Fibroblast of skin of back (primary cell): Measurements from ENCODE around the gene TMC2.

Experiments
- DNase-seq: peaks from one replicate; pipeline ENCODE4 v3.0.0-alpha.2; 2013

The TMC2 gene

DNA sequence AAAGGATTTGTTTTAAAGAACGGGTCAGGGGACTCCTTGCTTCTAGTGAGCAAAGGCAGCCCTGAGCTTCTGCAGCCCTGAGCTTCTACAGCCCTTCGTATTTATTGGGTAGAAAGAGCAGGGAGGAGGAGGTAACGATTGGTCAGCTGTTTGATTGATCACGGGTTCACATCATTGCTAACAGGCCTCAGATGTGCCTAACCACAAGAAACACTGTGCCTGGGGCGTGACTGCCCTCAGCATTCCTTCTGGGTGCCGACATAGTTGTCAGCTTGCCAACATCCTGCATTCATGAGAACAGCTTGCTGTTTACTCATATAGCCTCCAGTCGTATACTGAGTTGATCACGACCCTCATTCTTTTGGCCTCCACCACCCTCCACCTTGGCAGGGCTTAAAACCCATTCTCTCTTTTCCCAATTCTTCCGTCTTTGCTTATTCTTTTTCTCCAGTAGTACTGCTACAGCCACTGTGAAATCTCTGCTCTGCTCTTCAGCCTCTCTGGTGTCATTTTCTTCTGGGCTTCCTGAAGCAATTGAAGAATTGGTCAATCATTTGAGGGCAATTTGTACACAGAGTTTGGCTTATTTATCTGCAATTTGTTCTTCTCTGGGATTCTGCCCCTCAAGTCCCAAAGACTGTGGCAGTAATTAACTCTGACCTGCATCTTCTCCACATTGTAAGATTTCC, 90.6 kb downstream of the TMC2 start:
- peak; percentile 76 for DNase-seq

DNA sequence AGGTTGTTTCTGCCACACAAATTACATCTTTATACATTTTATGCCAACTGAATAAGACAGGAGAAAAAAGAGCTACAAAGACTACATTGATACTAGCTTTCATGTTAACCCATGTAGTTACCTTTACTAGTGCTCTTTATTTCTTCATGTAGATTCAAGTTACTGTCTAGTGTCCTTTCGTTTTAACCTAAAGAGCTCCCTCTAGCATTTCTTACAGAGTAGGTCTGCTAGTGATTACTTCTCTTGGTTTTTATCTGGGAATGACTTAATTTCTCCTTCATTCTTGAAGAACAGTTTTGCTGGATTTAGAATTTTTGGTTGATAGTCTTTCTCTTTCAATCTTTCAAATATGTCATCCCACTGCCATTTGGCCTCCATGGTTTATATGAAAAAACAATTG, 94.9 kb downstream of the TMC2 start:
- no peak for DNase-seq

DNA sequence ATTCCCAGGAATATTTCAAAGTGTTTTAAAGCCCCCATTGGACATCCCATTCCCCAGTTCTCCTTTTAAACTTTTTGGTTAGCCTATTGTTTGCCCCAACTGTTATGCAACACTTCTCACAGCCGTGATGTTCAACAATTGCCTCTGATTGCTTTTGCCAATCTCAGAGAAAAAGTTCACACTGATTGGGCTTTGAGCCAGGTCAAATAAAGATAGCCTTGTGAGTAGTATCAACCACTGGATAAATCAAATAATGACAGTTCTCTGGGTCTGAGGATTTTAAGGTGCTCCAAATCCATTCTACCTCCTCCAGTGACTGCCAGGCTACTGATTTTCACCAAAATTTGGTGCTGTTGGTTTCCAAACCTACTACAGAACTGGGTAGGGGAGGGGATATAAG, 97.0 kb downstream of the TMC2 start:
- DNase-seq = no peak

DNA sequence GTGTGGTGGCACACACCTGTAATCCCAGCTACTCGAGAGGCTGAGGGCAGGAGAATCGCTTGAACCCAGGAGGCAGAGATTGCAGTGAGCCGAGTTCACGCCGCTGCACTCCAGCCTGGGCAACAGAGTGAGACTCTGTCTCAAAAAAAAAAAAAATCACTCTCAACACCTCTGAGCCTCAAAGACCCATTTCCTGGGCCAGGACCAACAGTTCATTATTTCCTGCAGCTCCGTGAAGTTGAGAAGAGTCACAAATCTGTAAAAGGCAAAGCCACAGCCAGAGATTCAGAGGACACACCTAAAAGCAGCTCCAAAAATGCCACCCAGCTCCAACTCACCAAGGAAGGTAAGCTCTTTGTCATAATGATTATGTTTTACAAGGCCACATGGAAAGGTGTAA, 100.9 kb downstream of the TMC2 start:
- DNase-seq = no peak

DNA sequence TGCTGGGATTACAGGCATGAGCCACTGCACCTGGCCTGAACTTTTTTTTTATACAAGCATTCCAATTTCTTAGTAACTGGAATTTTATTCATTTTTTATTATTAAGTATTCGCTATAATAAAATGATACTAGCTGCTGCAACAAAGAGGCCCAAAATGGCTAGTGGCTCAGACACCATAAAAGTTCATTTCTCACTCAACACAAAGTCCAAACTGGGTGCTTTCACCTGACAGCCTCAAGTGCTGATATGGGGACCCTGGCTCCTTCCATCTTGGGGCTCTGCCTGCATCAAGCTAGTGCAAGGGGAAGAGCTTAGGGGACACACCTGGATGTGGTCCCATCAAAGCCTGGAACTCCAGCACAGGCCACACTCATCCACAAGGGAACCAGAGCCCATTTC, 103.9 kb downstream of the TMC2 start:
- no peak for DNase-seq

DNA sequence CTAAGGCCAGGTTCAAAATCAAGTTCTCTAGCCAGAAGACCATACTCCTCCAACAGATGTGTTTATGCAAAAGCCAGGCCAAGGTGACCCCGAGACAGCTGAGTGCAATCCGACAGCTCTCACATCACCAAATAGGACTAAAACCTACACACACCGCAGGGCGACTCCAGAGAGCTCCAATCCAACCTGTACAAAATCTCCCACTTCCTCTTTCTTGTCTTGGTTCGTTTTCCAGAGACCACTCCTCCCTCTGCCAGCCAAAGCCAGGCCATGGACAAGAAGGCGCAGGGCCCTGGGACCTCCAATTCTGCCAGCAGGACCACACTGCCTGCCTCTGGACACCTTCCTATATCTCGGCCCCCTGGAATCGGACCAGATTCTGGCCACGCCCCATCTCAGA, 104.5 kb downstream of the TMC2 start:
- no peak for DNase-seq

DNA sequence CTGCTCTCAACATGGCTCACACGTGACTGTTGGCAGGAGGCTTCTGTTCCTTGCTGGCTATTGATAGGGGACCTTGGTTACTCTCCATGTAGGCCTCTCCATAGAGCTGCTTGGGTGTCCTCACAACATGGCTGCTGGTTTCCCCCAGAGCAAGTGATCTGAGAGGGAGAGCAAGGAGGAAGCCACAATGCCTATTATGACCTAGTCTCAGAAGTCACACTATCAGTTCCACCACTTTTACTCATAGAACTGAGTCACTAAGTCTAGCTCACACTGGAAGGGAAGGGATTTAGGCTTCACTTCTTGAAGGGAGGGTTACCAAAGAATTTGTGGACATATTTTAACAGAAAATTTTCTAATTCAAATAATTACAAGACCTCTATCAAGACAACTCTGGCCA, 107.3 kb downstream of the TMC2 start:
- no peak for DNase-seq

DNA sequence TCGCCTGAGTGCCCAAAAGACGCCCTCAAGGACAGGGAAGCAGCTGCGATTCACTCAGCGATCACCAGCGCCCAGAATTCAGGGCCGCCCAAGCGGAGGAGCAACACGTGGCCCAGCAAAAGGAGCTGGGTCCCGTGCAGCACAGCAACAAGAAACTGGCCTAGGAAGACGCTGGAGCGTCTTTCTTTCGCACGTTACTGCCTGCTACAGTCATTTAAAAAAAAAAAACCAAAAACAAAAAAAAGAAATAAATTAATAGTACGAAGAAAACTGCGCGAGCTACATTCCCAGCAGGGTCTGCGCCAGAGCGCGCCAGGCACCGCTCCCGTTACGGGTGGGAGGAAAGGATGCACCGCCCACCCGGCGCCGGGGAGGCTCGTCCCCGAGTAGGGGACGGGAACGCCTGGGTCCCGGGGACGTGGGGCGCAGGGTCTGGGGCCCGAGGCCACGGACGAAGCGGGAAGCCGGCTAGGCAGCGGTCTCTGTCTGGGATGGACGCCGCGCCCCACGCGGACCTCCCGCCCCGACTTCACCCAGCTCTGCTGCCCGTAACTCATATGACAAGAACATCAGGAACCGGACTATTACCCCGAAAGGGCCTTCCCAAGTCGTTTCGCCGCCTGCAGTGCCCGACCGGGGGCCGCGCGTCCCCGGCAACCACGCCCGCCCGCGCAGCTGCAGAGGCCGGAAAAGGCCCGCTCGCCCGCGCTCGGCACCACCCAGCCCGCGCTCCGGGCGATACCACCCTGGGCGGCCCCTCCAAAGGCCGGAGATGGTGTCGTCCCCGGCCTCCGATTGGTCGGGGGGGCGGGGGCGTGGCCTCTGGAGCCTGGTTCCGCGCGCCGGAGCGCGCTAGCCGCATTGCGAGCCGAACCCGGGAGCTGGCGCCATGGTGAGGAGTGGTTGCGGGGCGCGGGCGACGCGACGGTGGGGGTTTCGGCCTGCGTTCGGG, 115.7 kb downstream of the TMC2 start, which contains the start of gene NOP56:
Gene NOP56, plus strand, starts transcription at position 861 of the 952 bp plus-strand sequence. Its CDS starts 29 bp downstream, at position 890.
- peak; percentile 90 for DNase-seq

DNA sequence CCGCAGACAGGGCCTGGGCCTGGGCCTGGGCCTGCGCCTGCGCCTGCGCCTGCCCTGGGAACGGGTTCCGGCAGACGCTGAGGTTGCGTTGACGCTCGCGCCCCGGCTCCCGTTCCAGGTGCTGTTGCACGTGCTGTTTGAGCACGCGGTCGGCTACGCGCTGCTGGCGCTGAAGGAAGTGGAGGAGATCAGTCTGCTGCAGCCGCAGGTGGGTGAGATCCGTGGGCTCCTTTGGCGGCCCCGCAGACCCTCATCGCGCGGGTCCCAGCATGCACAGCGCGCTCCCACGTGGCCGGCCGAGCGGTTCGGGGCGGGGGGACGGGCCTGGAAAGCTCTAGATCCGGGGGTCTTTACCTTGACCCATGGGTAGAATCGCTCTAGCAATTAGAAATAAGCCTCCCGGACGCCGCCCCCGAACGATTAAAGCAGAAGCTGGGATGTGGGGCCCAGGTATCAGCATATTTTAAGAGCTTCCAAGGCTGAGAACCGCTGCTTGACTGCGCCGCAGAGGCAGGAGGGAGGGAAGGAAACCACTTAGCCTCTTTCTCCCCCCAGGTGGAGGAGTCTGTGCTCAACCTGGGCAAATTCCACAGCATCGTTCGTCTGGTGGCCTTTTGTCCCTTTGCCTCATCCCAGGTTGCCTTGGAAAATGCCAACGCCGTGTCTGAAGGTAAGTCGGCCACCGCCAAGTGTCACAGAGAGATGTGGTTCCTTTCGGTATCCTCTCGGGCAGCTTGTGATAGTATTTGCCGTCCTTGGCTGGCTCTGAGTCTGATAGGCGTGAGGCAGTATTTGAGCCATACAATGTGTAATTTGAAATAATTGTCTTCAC, 116.6 kb downstream of the TMC2 start:
- no peak for DNase-seq

DNA sequence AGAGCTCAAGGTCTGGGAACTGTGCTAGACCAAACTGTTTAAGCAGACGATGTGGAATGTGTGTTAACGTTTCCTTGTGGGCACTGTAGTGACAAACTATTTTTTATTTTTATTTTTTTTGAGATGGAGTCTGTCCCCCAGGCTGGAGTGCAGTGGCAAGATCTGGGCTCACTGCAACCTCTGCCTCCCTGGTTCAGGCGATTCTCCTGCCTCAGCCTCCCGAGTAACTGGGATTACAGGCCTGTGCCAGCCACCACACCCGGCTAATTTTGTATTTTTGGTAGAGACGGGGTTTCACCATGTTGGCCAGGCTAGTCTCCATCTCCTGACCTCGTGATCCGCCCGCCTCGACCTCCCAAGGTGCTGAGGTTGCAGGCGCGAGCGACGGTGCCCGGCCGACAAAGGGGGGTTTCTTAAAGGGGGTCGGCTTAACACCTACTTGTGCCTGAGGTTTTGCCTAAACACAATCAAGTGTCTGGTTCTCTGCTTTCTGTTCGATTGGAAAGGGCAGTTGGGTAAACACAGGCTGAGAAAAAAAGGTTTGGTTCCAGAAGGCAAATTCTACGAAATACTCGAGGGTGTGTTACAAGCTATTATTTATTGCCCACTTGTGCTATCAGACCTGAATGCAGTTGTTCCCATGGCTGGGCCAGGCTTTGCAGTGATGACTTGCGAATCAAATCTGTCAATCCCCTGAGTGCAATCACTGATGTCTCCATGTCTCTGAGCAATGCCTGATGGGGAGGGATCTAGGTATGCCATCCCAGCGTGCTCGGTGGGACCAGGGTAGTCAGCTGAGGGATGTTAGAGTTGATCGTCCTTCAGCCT, 117.4 kb downstream of the TMC2 start:
- DNase-seq = no peak

DNA sequence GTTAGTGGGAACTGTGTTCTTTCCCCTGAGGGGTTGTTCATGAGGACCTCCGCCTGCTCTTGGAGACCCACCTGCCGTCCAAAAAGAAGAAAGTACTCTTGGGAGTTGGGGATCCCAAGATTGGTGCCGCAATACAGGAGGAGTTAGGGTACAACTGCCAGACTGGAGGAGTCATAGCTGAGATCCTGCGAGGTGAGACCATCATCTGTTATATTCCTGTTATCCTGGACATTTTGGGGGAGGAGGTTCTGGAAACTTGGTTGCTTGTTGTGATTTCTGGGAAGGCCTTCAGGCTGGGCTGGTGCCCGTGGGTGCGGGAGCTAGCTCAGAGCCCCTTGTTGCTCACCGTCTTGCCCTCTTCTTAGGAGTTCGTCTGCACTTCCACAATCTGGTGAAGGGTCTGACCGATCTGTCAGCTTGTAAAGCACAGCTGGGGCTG, 118.0 kb downstream of the TMC2 start:
- DNase-seq = no peak

DNA sequence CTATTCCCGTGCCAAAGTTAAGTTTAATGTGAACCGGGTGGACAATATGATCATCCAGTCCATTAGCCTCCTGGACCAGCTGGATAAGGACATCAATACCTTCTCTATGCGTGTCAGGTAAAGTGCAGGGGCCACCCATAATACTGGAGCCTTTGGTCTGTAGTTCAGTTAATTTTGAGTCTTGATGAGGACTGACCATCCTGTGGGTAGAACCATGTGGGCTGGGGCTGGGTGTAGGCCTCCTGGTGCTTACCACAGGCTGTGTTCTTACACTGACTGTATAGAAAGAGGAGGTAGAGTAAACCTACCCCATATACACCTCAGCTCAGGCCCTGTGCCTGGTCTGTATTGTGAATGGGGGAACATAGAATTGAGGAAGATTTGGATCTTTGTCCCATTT, 118.5 kb downstream of the TMC2 start:
- DNase-seq = no peak

DNA sequence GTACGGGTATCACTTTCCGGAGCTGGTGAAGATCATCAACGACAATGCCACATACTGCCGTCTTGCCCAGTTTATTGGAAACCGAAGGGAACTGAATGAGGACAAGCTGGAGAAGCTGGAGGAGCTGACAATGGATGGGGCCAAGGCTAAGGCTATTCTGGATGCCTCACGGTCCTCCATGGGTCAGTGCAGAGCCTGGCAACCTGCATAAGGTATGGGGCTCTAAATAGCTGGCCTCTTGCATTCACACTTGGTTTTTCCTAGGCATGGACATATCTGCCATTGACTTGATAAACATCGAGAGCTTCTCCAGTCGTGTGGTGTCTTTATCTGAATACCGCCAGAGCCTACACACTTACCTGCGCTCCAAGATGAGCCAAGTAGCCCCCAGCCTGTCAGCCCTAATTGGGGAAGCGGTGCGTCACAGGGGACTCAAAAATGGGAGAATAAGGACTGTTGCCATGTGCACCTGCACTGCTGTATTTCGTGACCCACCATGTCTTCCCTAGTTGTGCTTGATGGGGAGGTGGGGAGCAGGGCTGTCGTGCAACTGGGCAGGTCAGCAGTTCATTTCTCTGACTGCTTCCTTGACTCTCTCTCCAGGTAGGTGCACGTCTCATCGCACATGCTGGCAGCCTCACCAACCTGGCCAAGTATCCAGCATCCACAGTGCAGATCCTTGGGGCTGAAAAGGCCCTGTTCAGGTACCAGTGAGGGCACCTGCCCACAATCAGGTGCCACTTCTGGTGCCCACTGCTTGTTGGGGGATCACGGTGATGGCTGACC, 119.2 kb downstream of the TMC2 start:
- DNase-seq = no peak

DNA sequence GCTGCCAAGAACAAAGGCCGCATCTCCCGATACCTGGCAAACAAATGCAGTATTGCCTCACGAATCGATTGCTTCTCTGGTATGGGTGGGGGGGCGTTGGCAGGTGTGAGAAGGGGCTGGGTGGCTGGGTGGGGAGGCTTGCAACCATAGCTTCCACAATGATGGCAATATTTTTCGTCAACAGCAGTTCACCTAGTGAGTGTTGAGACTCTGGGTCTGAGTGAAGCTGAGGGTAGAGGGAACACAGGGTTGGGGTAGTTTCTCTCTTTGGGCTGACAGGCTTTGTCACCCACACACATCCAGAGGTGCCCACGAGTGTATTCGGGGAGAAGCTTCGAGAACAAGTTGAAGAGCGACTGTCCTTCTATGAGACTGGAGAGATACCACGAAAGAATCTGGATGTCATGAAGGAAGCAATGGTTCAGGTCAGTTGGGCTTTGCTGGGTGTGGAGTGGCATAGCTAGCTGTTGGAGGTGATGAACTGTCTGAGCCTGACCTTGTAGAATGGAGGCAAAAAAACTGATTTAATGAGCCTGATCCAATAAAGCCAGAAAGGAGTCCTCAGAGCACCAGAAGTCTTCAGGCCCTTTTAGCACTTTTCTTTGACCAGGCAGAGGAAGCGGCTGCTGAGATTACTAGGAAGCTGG, 120.2 kb downstream of the TMC2 start:
- DNase-seq = no peak

DNA sequence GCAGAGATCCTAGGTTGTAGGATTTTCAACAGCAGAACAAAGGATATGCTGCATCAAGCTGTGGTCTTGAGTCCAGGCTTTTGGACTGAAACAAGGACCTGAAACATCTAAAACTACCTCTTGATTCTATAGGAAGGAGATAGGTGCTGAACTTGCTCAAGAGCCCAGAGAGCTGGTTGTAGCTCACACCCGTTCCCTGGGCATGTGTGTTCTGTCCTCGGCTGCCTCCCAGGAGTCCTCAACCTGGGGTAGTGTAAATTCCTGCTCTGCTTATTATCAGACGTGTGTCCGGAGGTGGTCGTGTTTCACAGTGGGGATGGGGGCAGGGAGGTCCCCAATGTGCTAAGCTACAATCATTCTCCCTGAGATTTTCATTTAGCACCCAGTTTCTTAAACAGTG, 120.9 kb downstream of the TMC2 start:
- no peak for DNase-seq

DNA sequence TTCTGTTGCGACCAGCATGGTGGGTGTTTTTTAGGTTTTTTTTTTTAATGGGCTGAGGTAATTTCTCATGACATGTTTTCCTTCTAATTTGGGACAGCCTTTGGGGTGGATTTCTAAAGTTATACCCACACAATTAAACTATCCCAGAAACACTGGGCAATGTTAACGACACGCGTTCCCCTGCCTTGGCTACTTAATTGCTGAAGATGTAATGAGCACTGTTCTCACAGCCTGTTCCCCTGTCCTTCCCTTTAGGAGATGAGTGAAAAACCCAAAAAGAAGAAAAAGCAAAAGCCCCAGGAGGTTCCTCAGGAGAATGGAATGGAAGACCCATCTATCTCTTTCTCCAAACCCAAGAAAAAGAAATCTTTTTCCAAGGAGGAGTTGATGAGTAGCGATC, 121.3 kb downstream of the TMC2 start:
- no peak for DNase-seq

DNA sequence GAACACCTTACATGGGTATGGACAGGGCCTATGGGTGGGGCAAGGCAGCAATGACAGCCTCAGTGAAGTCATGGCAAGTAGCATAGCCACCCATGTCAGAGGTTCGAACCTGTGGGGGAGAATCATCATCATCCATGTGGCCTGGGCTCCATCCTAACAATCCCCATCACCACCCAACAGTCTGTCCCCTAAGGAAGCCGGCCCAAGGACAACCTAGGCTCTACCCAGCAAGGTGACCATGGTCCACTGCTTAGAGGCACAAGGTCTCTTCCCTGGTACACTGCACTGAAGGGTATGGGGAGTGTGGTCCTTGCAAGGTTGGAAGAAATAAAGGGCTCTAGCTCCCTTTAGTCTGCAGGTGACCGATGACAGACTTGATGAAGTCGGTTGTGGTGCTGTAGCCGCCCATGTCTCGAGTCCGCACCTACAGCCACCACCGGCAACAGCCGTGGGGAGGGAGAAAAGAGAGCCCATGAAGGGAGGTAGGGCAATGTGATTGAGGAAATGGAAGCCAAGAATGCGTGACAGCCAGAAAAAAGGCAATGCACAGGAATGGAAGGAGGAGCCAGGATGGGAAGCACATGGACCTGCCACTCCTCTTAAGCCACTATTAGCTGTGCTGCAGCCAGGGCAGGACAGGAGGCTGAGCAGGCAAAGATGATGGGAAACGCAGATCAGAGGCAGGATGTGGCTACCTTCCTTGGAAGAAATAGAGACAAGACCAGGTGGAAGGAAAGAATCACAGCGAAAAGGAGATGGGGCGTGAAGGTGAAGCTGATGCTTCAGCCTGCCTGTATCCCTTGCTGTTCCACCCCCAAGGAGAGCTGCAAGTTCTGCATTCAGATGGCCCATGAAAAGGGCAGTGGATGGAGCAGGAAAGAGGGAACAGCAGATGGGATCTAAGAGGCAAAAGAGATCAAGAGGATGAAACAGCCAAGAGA, 122.3 kb downstream of the TMC2 start:
- DNase-seq = no peak

DNA sequence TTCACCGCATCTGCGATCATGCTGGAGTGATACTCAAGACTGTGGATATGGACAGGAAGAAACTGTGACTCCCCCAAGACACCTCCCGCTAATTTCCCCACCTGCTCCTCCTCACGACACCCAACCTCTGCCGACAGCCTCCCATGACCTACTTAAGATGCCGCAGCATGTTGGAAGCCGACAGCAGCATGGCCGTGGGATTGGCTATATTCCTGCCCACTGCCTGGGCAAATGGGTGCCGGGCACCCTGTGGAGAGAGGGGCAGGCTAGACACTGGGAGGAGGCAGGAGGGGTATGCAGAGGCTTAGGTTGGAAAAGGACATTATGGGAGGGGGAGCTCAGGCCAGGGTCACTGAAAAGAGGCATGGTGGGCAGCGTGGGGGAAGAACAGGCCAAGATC, 123.2 kb downstream of the TMC2 start:
- DNase-seq = no peak

DNA sequence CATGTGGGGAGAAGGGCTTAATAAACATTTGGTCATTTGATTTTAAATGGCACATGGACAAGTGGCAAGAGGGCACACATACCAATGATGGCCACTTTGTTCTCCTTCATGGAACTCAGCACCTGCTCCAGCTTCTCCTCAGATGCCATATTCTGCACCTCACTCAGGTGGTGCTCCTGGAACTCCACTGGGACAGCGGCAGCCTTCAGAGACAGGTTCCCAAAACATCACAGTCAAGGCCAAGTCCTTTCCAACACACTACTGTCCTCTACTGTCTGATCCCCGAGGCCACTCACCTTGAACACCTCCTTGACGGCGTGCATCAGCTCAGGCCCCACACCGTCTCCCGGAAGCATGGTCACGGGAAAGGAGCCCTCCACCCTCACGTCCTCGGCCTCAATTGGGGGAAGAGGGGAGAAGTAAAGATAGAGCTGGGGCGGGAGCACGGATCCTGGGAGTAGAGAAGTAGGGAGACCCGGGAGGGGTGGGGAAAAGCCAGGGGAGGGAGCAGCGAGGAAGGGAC, 127.1 kb downstream of the TMC2 start:
- DNase-seq = no peak
